SU-DHL-6 (cell line): Measurements from ENCODE around the gene MYO7B.

ENCODE experiments used
- H2AFZ ChIP-seq: fragments of 200-600 bp; sonication (generic); 2 replicates; pipeline ENCODE4 v1.6.1; 2014; ENCODE audit warnings: low read depth, mild to moderate bottlenecking, moderate library complexity, mixed read lengths, antibody characterized with exemption, low read length; ENCODE audit not compliant: severe bottlenecking
- H3F3A ChIP-seq: fragments of 200-600 bp; shearing (Covaris generic); 2 replicates; pipeline ENCODE4 v1.6.0; 2016; ENCODE audit warnings: antibody characterized with exemption, mild to moderate bottlenecking; ENCODE audit not compliant: insufficient read depth
- H3K27ac ChIP-seq: fragments of 200-600 bp; sonication (generic); 2 replicates; pipeline ENCODE4 v1.5.1; 2016; ENCODE audit warnings: low read depth, mild to moderate bottlenecking, low read length, moderate library complexity, mixed read lengths
- H3K27me3 ChIP-seq: fragments of 200-600 bp; sonication (generic), shearing (Covaris generic); 2 replicates; pipeline ENCODE4 v1.6.0; 2014; ENCODE audit warnings: mild to moderate bottlenecking, low read length
- H3K36me3 ChIP-seq: fragments of 200-600 bp; sonication (generic); 2 replicates; pipeline ENCODE4 v1.6.1; 2014; ENCODE audit warnings: mild to moderate bottlenecking, low read length, mixed read lengths
- H3K4me2 ChIP-seq: fragments of 300-600, 200-600 bp; shearing (Covaris generic), sonication (generic); 2 replicates; pipeline ENCODE4 v1.6.0; 2014; ENCODE audit warnings: low read length, low read depth, mild to moderate bottlenecking; ENCODE audit not compliant: poor library complexity, severe bottlenecking
- H3K4me3 ChIP-seq: fragments of 200-600 bp; sonication (generic); 2 replicates; pipeline ENCODE4 v1.5.1; 2014; ENCODE audit warnings: antibody characterized with exemption, low read length, mild to moderate bottlenecking, mixed read lengths; ENCODE audit not compliant: insufficient read depth, poor library complexity, severe bottlenecking
- H3K79me2 ChIP-seq: fragments of 200-600 bp; sonication (generic); 2 replicates; pipeline ENCODE4 v1.6.1; 2014; ENCODE audit warnings: mild to moderate bottlenecking, low read length, moderate library complexity; ENCODE audit not compliant: insufficient read depth
- H3K9ac ChIP-seq: fragments of 200-600 bp; sonication (generic); 2 replicates; pipeline ENCODE4 v1.7.0; 2014; ENCODE audit warnings: mild to moderate bottlenecking, low read length
- H3K9me2 ChIP-seq: fragments of 200-600 bp; sonication (generic); replicated peaks from 2 replicates; pipeline ENCODE4 v1.6.1; 2014; ENCODE audit warnings: low read length; ENCODE audit not compliant: insufficient read depth
- H3K9me3 ChIP-seq: fragments of 200-600 bp; sonication (generic); 2 replicates; pipeline ENCODE4 v1.6.1; 2014; ENCODE audit warnings: low read length, mixed read lengths; ENCODE audit not compliant: insufficient read depth
- H4K20me1 ChIP-seq: fragments of 200-600 bp; sonication (generic); 2 replicates; pipeline ENCODE4 v1.6.1; 2014; ENCODE audit warnings: low read depth, mild to moderate bottlenecking, antibody characterized with exemption, low read length, moderate library complexity, mixed read lengths
- CTCF ChIP-seq: fragments of 200-600 bp; sonication (generic); IDR thresholded peaks from one replicate; pipeline ENCODE4 v1.5.1; 2017; ENCODE audit warnings: antibody characterized with exemption, mild to moderate bottlenecking, low read length, moderate library complexity; ENCODE audit not compliant: insufficient read depth, poor library complexity, severe bottlenecking
- EZH2phosphoT487 ChIP-seq: fragments of 200-600 bp; sonication (generic), shearing (Covaris generic); conservative IDR thresholded peaks from 2 replicates; pipeline ENCODE4 v1.6.1; 2018; ENCODE audit warnings: mild to moderate bottlenecking, antibody characterized with exemption, low read length, moderate library complexity, mixed read lengths

MYO7B gene

DNA sequence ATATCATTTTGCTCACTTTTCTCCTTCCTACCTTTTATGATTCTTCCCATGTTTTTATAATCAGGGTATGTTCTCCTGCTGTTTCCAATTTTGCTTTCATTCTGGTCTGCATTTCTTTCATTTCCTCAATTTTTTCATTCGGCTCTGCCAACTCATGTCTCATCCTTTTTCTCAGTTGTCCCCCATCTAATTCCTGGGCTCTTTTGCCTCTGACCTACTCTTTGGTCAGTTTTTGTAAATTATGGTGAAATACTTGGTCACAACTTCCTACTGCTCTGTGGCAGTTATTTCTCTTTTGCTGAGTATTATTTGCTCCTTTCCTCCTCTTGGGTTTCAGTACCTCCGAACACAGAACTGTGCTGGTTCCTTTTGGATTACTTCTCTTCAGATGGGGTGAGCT is 27.5 kb downstream of the MYO7B start:
- Histone ChIP-seq H3K4me3 (no peak overlapping the region), H3K9me2 (no peaks in the 10 kb centered on the region), H3K27me3 (no peaks in the 10 kb centered on the region), H3K79me2 (no peaks in the 10 kb centered on the region), H3F3A (no peaks in the 10 kb centered on the region), H3K27ac (no peak overlapping the region), H2AFZ (no peak overlapping the region), H4K20me1 (no peaks in the 10 kb centered on the region), H3K9me3 (no peaks in the 10 kb centered on the region), H3K36me3 (no peaks in the 10 kb centered on the region), H3K9ac (no peak overlapping the region), H3K4me2 (no peak overlapping the region)
- no peak for TF ChIP-seq EZH2phosphoT487
- no peak for TF ChIP-seq CTCF

DNA sequence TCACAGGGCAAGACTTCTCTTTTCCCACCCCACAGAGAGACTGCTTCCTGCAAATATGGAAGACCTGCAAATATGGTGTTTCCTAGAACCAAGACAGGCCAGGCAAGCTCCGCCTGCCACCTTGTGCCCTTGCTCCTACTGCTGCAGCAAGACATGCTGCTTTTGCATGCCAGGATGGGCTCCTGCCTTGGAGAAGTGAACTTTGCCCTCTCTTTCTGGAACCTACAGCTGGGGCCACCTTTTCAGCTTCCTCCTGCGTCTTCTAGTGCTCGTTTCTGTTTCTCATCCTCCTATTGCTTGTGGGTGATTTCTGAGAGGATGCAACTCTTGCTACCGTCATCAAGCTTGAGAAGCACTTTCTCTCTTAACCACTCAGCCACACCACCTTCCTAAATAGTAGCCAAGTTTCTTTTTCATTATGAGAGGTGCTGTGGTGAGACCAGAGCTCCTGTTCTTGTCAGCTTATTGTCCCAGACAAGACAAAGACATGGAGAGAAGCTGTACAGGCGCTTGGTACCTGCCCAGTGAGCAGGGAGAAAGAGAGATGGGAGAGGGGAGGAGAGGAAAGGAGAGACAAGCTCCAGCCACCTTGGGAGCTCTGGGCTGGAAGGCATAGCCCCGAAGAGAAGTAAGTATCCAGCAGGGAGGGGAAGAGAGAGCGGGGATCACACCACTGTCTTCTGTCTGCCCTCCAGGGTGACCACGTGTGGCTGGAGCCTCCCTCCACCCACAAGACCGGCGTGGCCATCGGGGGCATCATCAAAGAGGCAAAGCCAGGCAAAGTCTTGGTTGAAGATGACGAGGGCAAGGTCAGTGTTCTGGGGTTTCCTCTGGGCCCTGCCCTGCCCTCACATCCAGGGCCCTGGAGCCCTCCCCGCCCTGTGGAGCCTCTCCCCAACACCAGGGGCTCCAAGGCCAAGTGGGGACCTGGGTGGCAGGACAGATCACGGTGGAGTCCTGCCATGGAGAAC is 28.3 kb downstream of the MYO7B start:
- H3K4me2 ChIP-seq = no peak overlapping the region
- TF ChIP-seq CTCF (no peak), EZH2phosphoT487 (no peak)
- H3K36me3 ChIP-seq = no peaks in the 10 kb centered on the region
- no peaks in the 10 kb centered on the region for H3K9me3 ChIP-seq
- H3K79me2 ChIP-seq = no peaks in the 10 kb centered on the region
- H3K27ac ChIP-seq = no peak overlapping the region
- no peaks in the 10 kb centered on the region for H3K9me2 ChIP-seq
- H3K9ac ChIP-seq = no peak overlapping the region
- H3K4me3 ChIP-seq = no peak overlapping the region
- H3F3A ChIP-seq = no peaks in the 10 kb centered on the region
- no peaks in the 10 kb centered on the region for H3K27me3 ChIP-seq
- H4K20me1 ChIP-seq = no peaks in the 10 kb centered on the region
- no peak overlapping the region for H2AFZ ChIP-seq

DNA sequence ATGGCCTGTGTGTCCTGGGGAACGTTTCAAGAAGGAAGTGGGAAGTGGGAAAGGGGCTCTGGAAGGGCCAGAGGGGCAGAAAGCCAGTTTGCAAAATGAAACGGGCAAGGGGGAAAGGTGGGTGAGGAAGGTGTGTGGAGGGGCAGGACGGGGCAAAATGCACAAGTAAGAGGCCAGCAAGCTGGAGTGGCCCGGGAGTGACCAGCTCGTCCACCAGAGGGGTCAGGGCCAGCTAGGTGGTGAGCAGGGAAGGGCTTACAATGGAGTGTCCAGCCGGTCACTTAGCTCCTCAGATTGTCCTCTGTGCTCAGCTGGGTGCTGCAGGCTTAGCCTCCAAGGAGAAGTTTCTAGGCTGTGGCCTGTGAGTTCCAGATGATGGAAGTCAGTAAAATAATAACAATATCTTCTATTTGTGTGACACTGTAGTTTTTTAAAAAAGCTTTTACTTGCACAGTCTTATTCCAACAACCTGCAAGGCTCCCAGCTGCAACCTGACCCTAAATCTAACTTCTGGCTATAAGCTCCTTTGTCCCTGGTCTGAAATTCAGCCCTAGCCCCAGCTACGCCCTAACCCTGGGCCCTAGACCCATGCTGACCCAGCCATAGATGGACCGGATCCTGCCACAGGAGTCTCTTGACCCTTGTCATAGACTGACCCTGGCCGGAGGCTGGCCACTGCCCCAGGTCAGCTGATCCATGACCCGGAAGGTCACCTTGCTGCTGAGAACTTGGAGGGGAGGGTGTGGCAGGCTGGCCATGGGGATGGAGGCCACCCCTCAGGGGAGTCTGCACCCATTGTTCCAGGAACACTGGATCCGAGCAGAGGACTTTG is 29.2 kb downstream of the MYO7B start:
- Histone ChIP-seq H3K27me3 (no peaks in the 10 kb centered on the region), H3K9me3 (no peaks in the 10 kb centered on the region), H4K20me1 (no peaks in the 10 kb centered on the region), H3K9ac (no peak overlapping the region), H3K4me3 (no peak overlapping the region), H3K9me2 (no peaks in the 10 kb centered on the region), H3F3A (no peaks in the 10 kb centered on the region), H3K27ac (no peak overlapping the region), H3K4me2 (no peak overlapping the region), H2AFZ (no peak overlapping the region), H3K79me2 (no peaks in the 10 kb centered on the region), H3K36me3 (no peaks in the 10 kb centered on the region)
- TF ChIP-seq EZH2phosphoT487 (no peak), CTCF (no peak)
